Transverse colon (tissue), 4 donors: ENCODE results near the gene RNGTT.

Experiments used
- CTCF ChIP-seq, 5 experiments: fragments of 200-600 bp in 3 of 5; fragments of 450-650 bp in 2 of 5; sonication (generic) in 3 of 5; IDR thresholded peaks; 1 replicate in 2 of 5; 2 replicates in 3 of 5; pipeline ENCODE4 v1.5.1; 2016 to 2017; ENCODE audit warnings: antibody characterized with exemption in 5 of 5, inconsistent platforms in 3 of 5, mild to moderate bottlenecking in 2 of 5, moderate library complexity in 1 of 5
- EP300 ChIP-seq: sonication (generic); formaldehyde crosslinking; IDR thresholded peaks from one replicate; pipeline ENCODE4 v1.6.1; 2017; ENCODE audit warnings: antibody characterized with exemption, low read depth
- POLR2A ChIP-seq: fragments of 450-650 bp; IDR thresholded peaks from one replicate; pipeline ENCODE4 v1.6.1; 2016; ENCODE audit warnings: antibody characterized with exemption, mild to moderate bottlenecking, moderate library complexity
- POLR2AphosphoS5 ChIP-seq, 3 donors: sonication (generic); formaldehyde crosslinking; IDR thresholded peaks; one replicate each; pipeline ENCODE4 v1.6.1; 2016; ENCODE audit warnings: antibody characterized with exemption in 3 of 3

- TF ChIP-seq CTCF (IDR thresholded peaks at IDR 0.05) (no peak), POLR2A (no peak), POLR2AphosphoS5 (IDR thresholded peaks at IDR 0.05) (no peak), EP300 (no peak)
These were observed 283.6 kb downstream of the RNGTT start for GRCh38 chr6:88679841-88680240.
